SK-N-SH (cell line): ENCODE results near the gene TMEM14A. TPM values are rescaled to one million over a fixed set of nuclear protein-coding genes. Genes with fewer than 3 reads are reported as not detected.

Source experiments
- CTCF ChIA-PET: fragments of 300-600, 350-600 bp; formaldehyde crosslinking; extraction: SDS; loops from one replicate; lab custom pipeline; 2021; lab: Yijun Ruan, JAX
- POLR2A ChIA-PET: fragments of 350-600 bp; sonication (Branson Sonifier 250); formaldehyde crosslinking; extraction: SDS; loops from one replicate; lab custom pipeline; 2020; ENCODE audit warnings: antibody characterized with exemption, inconsistent platforms; lab: Yijun Ruan, JAX
- DNase-seq: peaks from one replicate; pipeline ENCODE4 v3.0.0; 2012
- H2AFZ ChIP-seq: fragments of 200-600 bp; sonication (generic); 2 replicates; pipeline ENCODE4 v1.8.1; 2016; ENCODE audit warnings: antibody characterized with exemption, mild to moderate bottlenecking, low read depth
- H3F3A ChIP-seq: fragments of 200-600 bp; sonication (generic); replicated peaks from 2 replicates; pipeline ENCODE3; 2016; ENCODE audit warnings: antibody characterized with exemption, mild to moderate bottlenecking; ENCODE audit not compliant: insufficient read depth
- H3K27ac ChIP-seq, 2 experiments: fragments of 200-500 bp in 1 of 2; fragments of 200-600 bp in 1 of 2; sonication (Bioruptor generic) in 1 of 2; sonication (generic), shearing (Covaris generic) in 1 of 2; 2 replicates each; pipeline versions ENCODE4 v1.5.1 to v1.6.1; 2014 to 2016; ENCODE audit warnings: low read depth in 2 of 2, inconsistent platforms in 1 of 2, low read length in 1 of 2, mild to moderate bottlenecking in 1 of 2, mixed read lengths in 1 of 2
- H3K27me3 ChIP-seq: fragments of 200-600 bp; sonication (generic), shearing (Covaris generic); 2 replicates; pipeline ENCODE4 v1.6.1; 2016; ENCODE audit warnings: mixed run types; ENCODE audit not compliant: insufficient read depth
- H3K36me3 ChIP-seq, 2 experiments: fragments of 200-500 bp in 1 of 2; fragments of 200-600 bp in 1 of 2; sonication (Bioruptor generic) in 1 of 2; sonication (generic) in 1 of 2; replicated peaks in 1 of 2; 2 replicates each; pipeline versions ENCODE3 to v1.5.1; 2014 to 2016; ENCODE audit warnings: low read length in 1 of 2, mild to moderate bottlenecking in 1 of 2; ENCODE audit not compliant: insufficient read depth in 2 of 2, control insufficient read depth in 1 of 2
- H3K4me1 ChIP-seq, 2 experiments: fragments of 200-500 bp in 1 of 2; fragments of 200-600 bp in 1 of 2; sonication (Bioruptor generic) in 1 of 2; sonication (generic), shearing (Covaris generic) in 1 of 2; 2 replicates each; pipeline versions ENCODE4 v1.5.1 to v1.6.1; 2014 to 2016; ENCODE audit warnings: low read depth in 1 of 2, low read length in 1 of 2, mixed run types in 1 of 2; ENCODE audit not compliant: insufficient read depth in 2 of 2, control insufficient read depth in 1 of 2
- H3K4me2 ChIP-seq: fragments of 200-600 bp; sonication (generic), shearing (Covaris generic); 2 replicates; pipeline ENCODE4 v1.6.1; 2017; ENCODE audit warnings: mixed run types
- H3K4me3 ChIP-seq, 2 experiments: fragments of 200-500 bp in 1 of 2; fragments of 200-600 bp in 1 of 2; sonication (Bioruptor generic) in 1 of 2; sonication (generic), shearing (Covaris generic) in 1 of 2; 2 replicates each; pipeline versions ENCODE4 v1.5.1 to v1.8.1; 2014 to 2016; ENCODE audit warnings: low read depth in 2 of 2, inconsistent platforms in 1 of 2, low read length in 1 of 2, mild to moderate bottlenecking in 1 of 2, mixed read lengths in 1 of 2, moderate library complexity in 1 of 2
- H3K79me2 ChIP-seq: fragments of 200-600 bp; sonication (generic); 2 replicates; pipeline ENCODE4 v1.8.1; 2017; ENCODE audit warnings: mild to moderate bottlenecking; ENCODE audit not compliant: insufficient read depth
- H3K9ac ChIP-seq: fragments of 200-600 bp; sonication (generic); 2 replicates; pipeline ENCODE4 v1.6.1; 2017; ENCODE audit warnings: mixed run types
- H3K9me2 ChIP-seq: fragments of 200-600 bp; sonication (generic); 2 replicates; pipeline ENCODE4 v1.6.1; 2017; ENCODE audit warnings: mixed run types
- H3K9me3 ChIP-seq: fragments of 200-600 bp; sonication (generic); 2 replicates; pipeline ENCODE4 v1.6.1; 2017; ENCODE audit warnings: mixed run types, mild to moderate bottlenecking, moderate library complexity
- H4K20me1 ChIP-seq: fragments of 200-600 bp; sonication (generic); 2 replicates; pipeline ENCODE4 v1.6.1; 2017; ENCODE audit warnings: mild to moderate bottlenecking, mixed run types; ENCODE audit not compliant: insufficient read depth
- CHD2 ChIP-seq: fragments of 150-350 bp; IDR thresholded peaks from 2 replicates; pipeline ENCODE4 v1.6.1; 2018; ENCODE audit warnings: low read length; ENCODE audit not compliant: partially characterized antibody
- EZH2phosphoT487 ChIP-seq: fragments of 200-600 bp; sonication (generic); IDR thresholded peaks from 2 replicates; pipeline ENCODE4 v1.6.1; 2017; ENCODE audit warnings: low read depth, mixed run types, mild to moderate bottlenecking, antibody characterized with exemption, moderate library complexity, borderline replicate concordance
- FOSL2 ChIP-seq: IDR thresholded peaks from 2 replicates; pipeline ENCODE4 v1.4.0; 2012; ENCODE audit warnings: low read depth, mild to moderate bottlenecking, moderate library complexity, borderline replicate concordance
- GATA2 ChIP-seq: sonication (generic); formaldehyde crosslinking; IDR thresholded peaks from 2 replicates; pipeline ENCODE4 v1.5.0; 2020; ENCODE audit warnings: mild to moderate bottlenecking, missing genetic modification reagents
- JUND ChIP-seq: IDR thresholded peaks from 2 replicates; pipeline ENCODE4 v1.4.0; 2012
- NFIC ChIP-seq: IDR thresholded peaks from 2 replicates; pipeline ENCODE4 v1.4.0; 2012; ENCODE audit warnings: borderline replicate concordance
- WGBS: methylation state at CpG from one replicate; pipeline ENCODE4 v1.1.6; 2017; ENCODE audit warnings: low lambda C conversion rate; 5-methylcytosine and 5-hydroxymethylcytosine counted together
- polyA plus RNA-seq, 3 experiments: library from polyadenylated mRNA; depleted of rRNA; stranded (reverse); fragments of >200 nt; gene quantifications; 2 replicates each; pipeline ENCODE4 v1.2.3, GENCODE V29; 2012
- TF ChIP-seq, protein P1 (sequence below): fragments of 200-600 bp; sonication (generic); IDR thresholded peaks from 2 replicates; pipeline ENCODE4 v1.6.1; 2017; ENCODE audit warnings: antibody characterized with exemption, mild to moderate bottlenecking, moderate library complexity
- TF ChIP-seq, protein P2 (sequence below): fragments of 150-350 bp; IDR thresholded peaks from 2 replicates; pipeline ENCODE4 v1.6.1; 2016; ENCODE audit warnings: mild to moderate bottlenecking, low read depth, low read length
- TF ChIP-seq, protein P3 (sequence below): IDR thresholded peaks from 2 replicates; pipeline ENCODE4 v1.4.0; 2012; ENCODE audit warnings: low read depth, borderline replicate concordance
- TF ChIP-seq, protein P4 (sequence below): IDR thresholded peaks from 2 replicates; pipeline ENCODE4; 2012
- TF ChIP-seq, protein P5 (sequence below): IDR thresholded peaks from 2 replicates; pipeline ENCODE4 v1.6.1; 2012; ENCODE audit warnings: mild to moderate bottlenecking, low read depth, low read length, moderate library complexity
- TF ChIP-seq, protein P6 (sequence below): fragments of 150-350 bp; IDR thresholded peaks from 2 replicates; pipeline ENCODE4 v1.6.1; 2017; ENCODE audit warnings: antibody characterized with exemption, low read length, low read depth, borderline replicate concordance

Gene TMEM14A
- polyA plus RNA-seq, 1 of the 3 experiments (the other 2 are of a cell fraction): 42.4 TPM

DNA sequence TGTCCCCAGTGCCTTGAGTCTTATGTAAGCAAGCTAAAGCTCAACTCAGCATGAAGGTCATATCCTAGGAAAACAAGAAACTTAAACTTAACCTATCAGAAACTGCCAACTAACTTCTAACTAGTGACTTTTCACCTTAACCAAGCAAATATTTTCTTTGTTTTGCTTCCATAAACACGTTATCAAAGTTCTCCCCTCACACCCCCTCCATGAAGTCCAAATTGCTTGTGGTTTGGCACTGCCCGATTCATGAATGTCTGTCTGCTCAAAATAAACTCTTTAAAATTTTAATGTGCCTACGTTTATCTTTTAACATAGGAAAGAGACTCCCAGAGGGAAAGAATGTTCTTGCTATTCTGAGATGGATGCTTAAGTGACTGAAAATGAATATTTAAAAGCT lies 57.5 kb downstream of the TMEM14A start:
- CTCF ChIA-PET: no interaction called here
- no peak for DNase-seq

More for the DNA sequence above, 57.5 kb downstream of the TMEM14A start:
- H4K20me1 ChIP-seq: no peaks in the 10 kb centered on the region
- peaks cover under 1% of the 10 kb centered on the region; the same call in 1 of the 2 replicates for H3K27me3 ChIP-seq
- WGBS: 20% methylated on average over 3 of the region's 3 CpGs
- H3F3A ChIP-seq: no peaks in the 10 kb centered on the region
- no peaks in the 10 kb centered on the region for H3K4me1 ChIP-seq
- H2AFZ ChIP-seq: no peak overlapping the region
- no peak overlapping the region for H3K4me2 ChIP-seq
- H3K4me3 ChIP-seq: no peak overlapping the region
- no peaks in the 10 kb centered on the region for H3K79me2 ChIP-seq
- no peaks in the 10 kb centered on the region for H3K9me2 ChIP-seq
- TF ChIP-seq, protein P1, sequence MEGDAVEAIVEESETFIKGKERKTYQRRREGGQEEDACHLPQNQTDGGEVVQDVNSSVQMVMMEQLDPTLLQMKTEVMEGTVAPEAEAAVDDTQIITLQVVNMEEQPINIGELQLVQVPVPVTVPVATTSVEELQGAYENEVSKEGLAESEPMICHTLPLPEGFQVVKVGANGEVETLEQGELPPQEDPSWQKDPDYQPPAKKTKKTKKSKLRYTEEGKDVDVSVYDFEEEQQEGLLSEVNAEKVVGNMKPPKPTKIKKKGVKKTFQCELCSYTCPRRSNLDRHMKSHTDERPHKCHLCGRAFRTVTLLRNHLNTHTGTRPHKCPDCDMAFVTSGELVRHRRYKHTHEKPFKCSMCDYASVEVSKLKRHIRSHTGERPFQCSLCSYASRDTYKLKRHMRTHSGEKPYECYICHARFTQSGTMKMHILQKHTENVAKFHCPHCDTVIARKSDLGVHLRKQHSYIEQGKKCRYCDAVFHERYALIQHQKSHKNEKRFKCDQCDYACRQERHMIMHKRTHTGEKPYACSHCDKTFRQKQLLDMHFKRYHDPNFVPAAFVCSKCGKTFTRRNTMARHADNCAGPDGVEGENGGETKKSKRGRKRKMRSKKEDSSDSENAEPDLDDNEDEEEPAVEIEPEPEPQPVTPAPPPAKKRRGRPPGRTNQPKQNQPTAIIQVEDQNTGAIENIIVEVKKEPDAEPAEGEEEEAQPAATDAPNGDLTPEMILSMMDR: no peak
- TF ChIP-seq JUND: no peak
- no peak for TF ChIP-seq CHD2
- no peak for TF ChIP-seq NFIC
- no peak for TF ChIP-seq EZH2phosphoT487
- no peak for TF ChIP-seq GATA2
- TF ChIP-seq, protein P2, sequence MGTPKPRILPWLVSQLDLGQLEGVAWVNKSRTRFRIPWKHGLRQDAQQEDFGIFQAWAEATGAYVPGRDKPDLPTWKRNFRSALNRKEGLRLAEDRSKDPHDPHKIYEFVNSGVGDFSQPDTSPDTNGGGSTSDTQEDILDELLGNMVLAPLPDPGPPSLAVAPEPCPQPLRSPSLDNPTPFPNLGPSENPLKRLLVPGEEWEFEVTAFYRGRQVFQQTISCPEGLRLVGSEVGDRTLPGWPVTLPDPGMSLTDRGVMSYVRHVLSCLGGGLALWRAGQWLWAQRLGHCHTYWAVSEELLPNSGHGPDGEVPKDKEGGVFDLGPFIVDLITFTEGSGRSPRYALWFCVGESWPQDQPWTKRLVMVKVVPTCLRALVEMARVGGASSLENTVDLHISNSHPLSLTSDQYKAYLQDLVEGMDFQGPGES: no peak
- no peak for TF ChIP-seq FOSL2
- TF ChIP-seq, protein P3, sequence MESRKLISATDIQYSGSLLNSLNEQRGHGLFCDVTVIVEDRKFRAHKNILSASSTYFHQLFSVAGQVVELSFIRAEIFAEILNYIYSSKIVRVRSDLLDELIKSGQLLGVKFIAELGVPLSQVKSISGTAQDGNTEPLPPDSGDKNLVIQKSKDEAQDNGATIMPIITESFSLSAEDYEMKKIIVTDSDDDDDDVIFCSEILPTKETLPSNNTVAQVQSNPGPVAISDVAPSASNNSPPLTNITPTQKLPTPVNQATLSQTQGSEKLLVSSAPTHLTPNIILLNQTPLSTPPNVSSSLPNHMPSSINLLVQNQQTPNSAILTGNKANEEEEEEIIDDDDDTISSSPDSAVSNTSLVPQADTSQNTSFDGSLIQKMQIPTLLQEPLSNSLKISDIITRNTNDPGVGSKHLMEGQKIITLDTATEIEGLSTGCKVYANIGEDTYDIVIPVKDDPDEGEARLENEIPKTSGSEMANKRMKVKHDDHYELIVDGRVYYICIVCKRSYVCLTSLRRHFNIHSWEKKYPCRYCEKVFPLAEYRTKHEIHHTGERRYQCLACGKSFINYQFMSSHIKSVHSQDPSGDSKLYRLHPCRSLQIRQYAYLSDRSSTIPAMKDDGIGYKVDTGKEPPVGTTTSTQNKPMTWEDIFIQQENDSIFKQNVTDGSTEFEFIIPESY: no peak
- TF ChIP-seq, protein P4, sequence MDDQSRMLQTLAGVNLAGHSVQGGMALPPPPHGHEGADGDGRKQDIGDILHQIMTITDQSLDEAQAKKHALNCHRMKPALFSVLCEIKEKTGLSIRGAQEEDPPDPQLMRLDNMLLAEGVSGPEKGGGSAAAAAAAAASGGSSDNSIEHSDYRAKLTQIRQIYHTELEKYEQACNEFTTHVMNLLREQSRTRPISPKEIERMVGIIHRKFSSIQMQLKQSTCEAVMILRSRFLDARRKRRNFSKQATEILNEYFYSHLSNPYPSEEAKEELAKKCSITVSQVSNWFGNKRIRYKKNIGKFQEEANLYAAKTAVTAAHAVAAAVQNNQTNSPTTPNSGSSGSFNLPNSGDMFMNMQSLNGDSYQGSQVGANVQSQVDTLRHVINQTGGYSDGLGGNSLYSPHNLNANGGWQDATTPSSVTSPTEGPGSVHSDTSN: no peak
- TF ChIP-seq, protein P5, sequence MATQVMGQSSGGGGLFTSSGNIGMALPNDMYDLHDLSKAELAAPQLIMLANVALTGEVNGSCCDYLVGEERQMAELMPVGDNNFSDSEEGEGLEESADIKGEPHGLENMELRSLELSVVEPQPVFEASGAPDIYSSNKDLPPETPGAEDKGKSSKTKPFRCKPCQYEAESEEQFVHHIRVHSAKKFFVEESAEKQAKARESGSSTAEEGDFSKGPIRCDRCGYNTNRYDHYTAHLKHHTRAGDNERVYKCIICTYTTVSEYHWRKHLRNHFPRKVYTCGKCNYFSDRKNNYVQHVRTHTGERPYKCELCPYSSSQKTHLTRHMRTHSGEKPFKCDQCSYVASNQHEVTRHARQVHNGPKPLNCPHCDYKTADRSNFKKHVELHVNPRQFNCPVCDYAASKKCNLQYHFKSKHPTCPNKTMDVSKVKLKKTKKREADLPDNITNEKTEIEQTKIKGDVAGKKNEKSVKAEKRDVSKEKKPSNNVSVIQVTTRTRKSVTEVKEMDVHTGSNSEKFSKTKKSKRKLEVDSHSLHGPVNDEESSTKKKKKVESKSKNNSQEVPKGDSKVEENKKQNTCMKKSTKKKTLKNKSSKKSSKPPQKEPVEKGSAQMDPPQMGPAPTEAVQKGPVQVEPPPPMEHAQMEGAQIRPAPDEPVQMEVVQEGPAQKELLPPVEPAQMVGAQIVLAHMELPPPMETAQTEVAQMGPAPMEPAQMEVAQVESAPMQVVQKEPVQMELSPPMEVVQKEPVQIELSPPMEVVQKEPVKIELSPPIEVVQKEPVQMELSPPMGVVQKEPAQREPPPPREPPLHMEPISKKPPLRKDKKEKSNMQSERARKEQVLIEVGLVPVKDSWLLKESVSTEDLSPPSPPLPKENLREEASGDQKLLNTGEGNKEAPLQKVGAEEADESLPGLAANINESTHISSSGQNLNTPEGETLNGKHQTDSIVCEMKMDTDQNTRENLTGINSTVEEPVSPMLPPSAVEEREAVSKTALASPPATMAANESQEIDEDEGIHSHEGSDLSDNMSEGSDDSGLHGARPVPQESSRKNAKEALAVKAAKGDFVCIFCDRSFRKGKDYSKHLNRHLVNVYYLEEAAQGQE: no peak
- TF ChIP-seq, protein P6, sequence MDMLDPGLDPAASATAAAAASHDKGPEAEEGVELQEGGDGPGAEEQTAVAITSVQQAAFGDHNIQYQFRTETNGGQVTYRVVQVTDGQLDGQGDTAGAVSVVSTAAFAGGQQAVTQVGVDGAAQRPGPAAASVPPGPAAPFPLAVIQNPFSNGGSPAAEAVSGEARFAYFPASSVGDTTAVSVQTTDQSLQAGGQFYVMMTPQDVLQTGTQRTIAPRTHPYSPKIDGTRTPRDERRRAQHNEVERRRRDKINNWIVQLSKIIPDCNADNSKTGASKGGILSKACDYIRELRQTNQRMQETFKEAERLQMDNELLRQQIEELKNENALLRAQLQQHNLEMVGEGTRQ: no peak
- TF ChIP-seq, all 33 proteins: peak for 0
- POLR2A ChIA-PET: no interaction called here
- Histone ChIP-seq H3K27ac (no peak overlapping the region), H3K9ac (no peak overlapping the region), H3K36me3 (no peaks in the 10 kb centered on the region), H3K9me3 (no peaks in the 10 kb centered on the region)
